Measurements from ENCODE around the gene COMT. TPM values are rescaled to one million over a fixed set of nuclear protein-coding genes. Genes with fewer than 3 reads are reported as not detected.

The COMT gene
- total RNA-seq, 1 experiment from 2014 or later = 30.8 TPM

DNA sequence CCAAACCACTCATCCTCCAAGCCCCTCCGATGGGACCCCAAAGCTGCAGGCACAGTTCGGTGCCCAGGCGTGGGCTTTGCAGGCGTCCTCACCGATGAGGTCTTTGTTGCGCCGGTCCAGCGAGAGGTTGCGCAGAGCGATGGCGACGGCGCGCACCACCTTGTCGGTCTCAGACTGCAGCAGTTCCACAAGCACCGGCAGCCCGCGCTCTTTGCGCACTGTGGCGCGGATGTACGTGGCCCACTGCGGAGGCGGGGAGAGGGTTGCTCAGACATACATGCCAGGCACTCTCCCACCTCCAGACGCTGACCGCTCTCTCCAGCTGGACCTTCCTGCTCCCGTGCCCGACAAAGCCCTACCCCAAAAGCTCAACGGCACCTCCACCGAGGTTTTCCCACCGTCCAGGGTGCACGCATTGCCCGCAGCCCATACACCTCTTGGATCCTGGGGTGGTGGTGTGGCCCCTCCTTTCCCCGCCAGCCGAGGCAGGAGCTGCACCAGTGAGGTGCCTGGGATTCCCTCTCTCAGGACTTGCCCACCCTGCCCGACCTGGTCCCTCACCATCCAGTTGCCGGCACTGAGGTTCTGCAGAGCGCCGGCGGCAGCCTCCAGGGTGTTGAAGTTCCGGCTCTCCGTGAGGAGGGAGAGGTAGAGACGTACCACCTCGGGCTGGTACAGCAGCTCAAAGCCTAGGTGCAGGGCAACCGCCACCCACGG lies 32.1 kb downstream of the COMT start:
- ChIA-PET CTCF (interaction anchor here (0.8 to 8.4 kb wide), 21 partner anchors 8 to 346 kb away, joined by 3 to 181 read pairs (median 5); partner anchors contain the start of genes COMT, DGCR6L, TANGO2 and TXNRD2), POLR2A (interaction anchor here (0.7 to 1.0 kb wide), 2 partner anchors 12 to 28 kb away, joined by 3 to 4 read pairs; no protein-coding TSS in a partner anchor)
- Mint-ChIP-seq H3K36me3 (peaks cover 15% of the 10 kb centered on the region), H3K4me1 (peaks cover 18% of the 10 kb centered on the region), H3K27me3 (ENCODE audit: low read depth) (no peaks in the 10 kb centered on the region), H3K4me3 (no peak overlapping the region), H3K9me3 (no peaks in the 10 kb centered on the region), H3K27ac (no peak overlapping the region)
- TF ChIP-seq, protein P1, sequence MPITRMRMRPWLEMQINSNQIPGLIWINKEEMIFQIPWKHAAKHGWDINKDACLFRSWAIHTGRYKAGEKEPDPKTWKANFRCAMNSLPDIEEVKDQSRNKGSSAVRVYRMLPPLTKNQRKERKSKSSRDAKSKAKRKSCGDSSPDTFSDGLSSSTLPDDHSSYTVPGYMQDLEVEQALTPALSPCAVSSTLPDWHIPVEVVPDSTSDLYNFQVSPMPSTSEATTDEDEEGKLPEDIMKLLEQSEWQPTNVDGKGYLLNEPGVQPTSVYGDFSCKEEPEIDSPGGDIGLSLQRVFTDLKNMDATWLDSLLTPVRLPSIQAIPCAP (CRISPR knock-in tag; IDR thresholded peaks at IDR 0.05) = no peak
- no peak for TF ChIP-seq OVOL2 (CRISPR knock-in tag; IDR thresholded peaks at IDR 0.05; ENCODE audit: borderline replicate concordance)
- TF ChIP-seq, protein P2, sequence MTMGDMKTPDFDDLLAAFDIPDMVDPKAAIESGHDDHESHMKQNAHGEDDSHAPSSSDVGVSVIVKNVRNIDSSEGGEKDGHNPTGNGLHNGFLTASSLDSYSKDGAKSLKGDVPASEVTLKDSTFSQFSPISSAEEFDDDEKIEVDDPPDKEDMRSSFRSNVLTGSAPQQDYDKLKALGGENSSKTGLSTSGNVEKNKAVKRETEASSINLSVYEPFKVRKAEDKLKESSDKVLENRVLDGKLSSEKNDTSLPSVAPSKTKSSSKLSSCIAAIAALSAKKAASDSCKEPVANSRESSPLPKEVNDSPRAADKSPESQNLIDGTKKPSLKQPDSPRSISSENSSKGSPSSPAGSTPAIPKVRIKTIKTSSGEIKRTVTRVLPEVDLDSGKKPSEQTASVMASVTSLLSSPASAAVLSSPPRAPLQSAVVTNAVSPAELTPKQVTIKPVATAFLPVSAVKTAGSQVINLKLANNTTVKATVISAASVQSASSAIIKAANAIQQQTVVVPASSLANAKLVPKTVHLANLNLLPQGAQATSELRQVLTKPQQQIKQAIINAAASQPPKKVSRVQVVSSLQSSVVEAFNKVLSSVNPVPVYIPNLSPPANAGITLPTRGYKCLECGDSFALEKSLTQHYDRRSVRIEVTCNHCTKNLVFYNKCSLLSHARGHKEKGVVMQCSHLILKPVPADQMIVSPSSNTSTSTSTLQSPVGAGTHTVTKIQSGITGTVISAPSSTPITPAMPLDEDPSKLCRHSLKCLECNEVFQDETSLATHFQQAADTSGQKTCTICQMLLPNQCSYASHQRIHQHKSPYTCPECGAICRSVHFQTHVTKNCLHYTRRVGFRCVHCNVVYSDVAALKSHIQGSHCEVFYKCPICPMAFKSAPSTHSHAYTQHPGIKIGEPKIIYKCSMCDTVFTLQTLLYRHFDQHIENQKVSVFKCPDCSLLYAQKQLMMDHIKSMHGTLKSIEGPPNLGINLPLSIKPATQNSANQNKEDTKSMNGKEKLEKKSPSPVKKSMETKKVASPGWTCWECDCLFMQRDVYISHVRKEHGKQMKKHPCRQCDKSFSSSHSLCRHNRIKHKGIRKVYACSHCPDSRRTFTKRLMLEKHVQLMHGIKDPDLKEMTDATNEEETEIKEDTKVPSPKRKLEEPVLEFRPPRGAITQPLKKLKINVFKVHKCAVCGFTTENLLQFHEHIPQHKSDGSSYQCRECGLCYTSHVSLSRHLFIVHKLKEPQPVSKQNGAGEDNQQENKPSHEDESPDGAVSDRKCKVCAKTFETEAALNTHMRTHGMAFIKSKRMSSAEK (CRISPR knock-in tag; IDR thresholded peaks at IDR 0.05; ENCODE audit: borderline replicate concordance) = no peak
- TF ChIP-seq ZBTB43 (CRISPR knock-in tag; IDR thresholded peaks at IDR 0.05) = no peak
- no peak for TF ChIP-seq ZNF416 (CRISPR knock-in tag; IDR thresholded peaks at IDR 0.05)
- TF ChIP-seq TP53 (CRISPR knock-in tag; IDR thresholded peaks at IDR 0.05) = no peak
- no peak for TF ChIP-seq JUN (CRISPR knock-in tag; IDR thresholded peaks at IDR 0.05)
- TF ChIP-seq NR3C1 (CRISPR knock-in tag; conservative IDR thresholded peaks at IDR 0.05; ENCODE audit: low read depth) = no peak
- TF ChIP-seq SMAD4 (CRISPR knock-in tag; IDR thresholded peaks at IDR 0.05) = no peak
- TF ChIP-seq KAT7 (CRISPR knock-in tag; IDR thresholded peaks at IDR 0.05; ENCODE audit: borderline replicate concordance) = no peak
- TF ChIP-seq, protein P3, sequence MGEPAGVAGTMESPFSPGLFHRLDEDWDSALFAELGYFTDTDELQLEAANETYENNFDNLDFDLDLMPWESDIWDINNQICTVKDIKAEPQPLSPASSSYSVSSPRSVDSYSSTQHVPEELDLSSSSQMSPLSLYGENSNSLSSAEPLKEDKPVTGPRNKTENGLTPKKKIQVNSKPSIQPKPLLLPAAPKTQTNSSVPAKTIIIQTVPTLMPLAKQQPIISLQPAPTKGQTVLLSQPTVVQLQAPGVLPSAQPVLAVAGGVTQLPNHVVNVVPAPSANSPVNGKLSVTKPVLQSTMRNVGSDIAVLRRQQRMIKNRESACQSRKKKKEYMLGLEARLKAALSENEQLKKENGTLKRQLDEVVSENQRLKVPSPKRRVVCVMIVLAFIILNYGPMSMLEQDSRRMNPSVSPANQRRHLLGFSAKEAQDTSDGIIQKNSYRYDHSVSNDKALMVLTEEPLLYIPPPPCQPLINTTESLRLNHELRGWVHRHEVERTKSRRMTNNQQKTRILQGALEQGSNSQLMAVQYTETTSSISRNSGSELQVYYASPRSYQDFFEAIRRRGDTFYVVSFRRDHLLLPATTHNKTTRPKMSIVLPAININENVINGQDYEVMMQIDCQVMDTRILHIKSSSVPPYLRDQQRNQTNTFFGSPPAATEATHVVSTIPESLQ (CRISPR knock-in tag; IDR thresholded peaks at IDR 0.05) = no peak
- TF ChIP-seq ZBTB21 (CRISPR knock-in tag; IDR thresholded peaks at IDR 0.05; ENCODE audit: borderline replicate concordance) = no peak
- no peak for TF ChIP-seq ZNF396 (CRISPR knock-in tag; IDR thresholded peaks at IDR 0.05; ENCODE audit: borderline replicate concordance)
- no peak for TF ChIP-seq ZNF425 (CRISPR knock-in tag; conservative IDR thresholded peaks at IDR 0.05)
- TF ChIP-seq CREM (CRISPR knock-in tag; IDR thresholded peaks at IDR 0.05) = no peak
- no peak for TF ChIP-seq ZNF219 (CRISPR knock-in tag; IDR thresholded peaks at IDR 0.05; ENCODE audit: borderline replicate concordance)
- TF ChIP-seq EMX1 (CRISPR knock-in tag; IDR thresholded peaks at IDR 0.05) = no peak
- TF ChIP-seq, protein P4, sequence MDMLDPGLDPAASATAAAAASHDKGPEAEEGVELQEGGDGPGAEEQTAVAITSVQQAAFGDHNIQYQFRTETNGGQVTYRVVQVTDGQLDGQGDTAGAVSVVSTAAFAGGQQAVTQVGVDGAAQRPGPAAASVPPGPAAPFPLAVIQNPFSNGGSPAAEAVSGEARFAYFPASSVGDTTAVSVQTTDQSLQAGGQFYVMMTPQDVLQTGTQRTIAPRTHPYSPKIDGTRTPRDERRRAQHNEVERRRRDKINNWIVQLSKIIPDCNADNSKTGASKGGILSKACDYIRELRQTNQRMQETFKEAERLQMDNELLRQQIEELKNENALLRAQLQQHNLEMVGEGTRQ (CRISPR knock-in tag; IDR thresholded peaks at IDR 0.05) = no peak
- no peak for TF ChIP-seq TEAD4 (CRISPR knock-in tag; IDR thresholded peaks at IDR 0.05)
- ATAC-seq = no peak
- no peak for DNase-seq (ENCODE audit: low spot score)

Measured in WTC11 (cell line).